GM21381 (cell line): ENCODE data around the gene THSD7A.

Experiments used
- ATAC-seq: cut with Tn5 transposase; IDR thresholded peaks from one replicate; pipeline ENCODE4 v1.9.1; 2021; ENCODE audit warnings: mild to moderate bottlenecking, moderate library complexity; ENCODE audit not compliant: unreplicated experiment

Gene THSD7A

GRCh38 chr7:11346302-11346701, 485.7 kb downstream of the THSD7A start:
- ATAC-seq: no peak

- ATAC-seq: no peak
Observed at GRCh38 chr7:11345621-11346020, 486.4 kb downstream of the THSD7A start.

- no peak for ATAC-seq
Observed at GRCh38 chr7:11343818-11344413, 488.1 kb downstream of the THSD7A start.

- ATAC-seq: no peak
Observed at GRCh38 chr7:11343136-11343535, 488.9 kb downstream of the THSD7A start.

GRCh38 chr7:11341285-11341944, 490.6 kb downstream of the THSD7A start:
- ATAC-seq: no peak

- ATAC-seq: no peak
Observed at GRCh38 chr7:11336432-11336831, 495.6 kb downstream of the THSD7A start.

- no peak for ATAC-seq
Observed at GRCh38 chr7:11335947-11336346, 496.1 kb downstream of the THSD7A start.

GRCh38 chr7:11332865-11333228, 499.2 kb downstream of the THSD7A start:
- ATAC-seq: peak; percentile 51

- peak; percentile 95 for ATAC-seq
Observed at GRCh38 chr7:11332186-11332864, 499.7 kb downstream of the THSD7A start.

GRCh38 chr7:11331128-11332102, 500.6 kb downstream of the THSD7A start:
- no peak for ATAC-seq

- no peak for ATAC-seq
Observed at GRCh38 chr7:11330717-11331116, 501.3 kb downstream of the THSD7A start.

GRCh38 chr7:11330208-11330607, 501.8 kb downstream of the THSD7A start:
- ATAC-seq: no peak

- ATAC-seq: no peak
Observed at GRCh38 chr7:11329626-11330025, 502.4 kb downstream of the THSD7A start.

GRCh38 chr7:11328309-11328708, 503.7 kb downstream of the THSD7A start:
- ATAC-seq: no peak

GRCh38 chr7:11327633-11328032, 504.4 kb downstream of the THSD7A start:
- no peak for ATAC-seq
